Nephron (organoid): Measurements from ENCODE around the gene S100P.
A peak's percentile ranks its signal among the peaks of the same experiment; 100 is the strongest.

ENCODE experiments used
- H3K27ac Mint-ChIP-seq, 3 experiments: 2 replicates each; pipeline ENCODE4 v1.8.0; 2020; ENCODE audit warnings: mixed read lengths in 3 of 3, mild to moderate bottlenecking in 2 of 3, moderate library complexity in 1 of 3
- H3K27me3 Mint-ChIP-seq: 2 replicates; pipeline ENCODE4 v1.8.0; 2021; ENCODE audit warnings: low read depth, mild to moderate bottlenecking, moderate library complexity, mixed read lengths
- H3K36me3 Mint-ChIP-seq: 2 replicates; pipeline ENCODE4 v1.8.0; 2020; ENCODE audit warnings: low read depth, mixed read lengths
- H3K4me1 Mint-ChIP-seq: 2 replicates; pipeline ENCODE4 v1.8.0; 2020; ENCODE audit warnings: mixed read lengths
- H3K4me3 Mint-ChIP-seq, 3 experiments: 2 replicates each; pipeline ENCODE4 v1.8.0; 2020; ENCODE audit warnings: mild to moderate bottlenecking in 3 of 3, mixed read lengths in 3 of 3, moderate library complexity in 2 of 3
- H3K9me3 Mint-ChIP-seq: 2 replicates; pipeline ENCODE4 v1.8.0; 2020; ENCODE audit warnings: mixed read lengths
- CTCF ChIP-seq, 3 experiments: fragments of 200-600 bp; sonication (generic); IDR thresholded peaks; one replicate each; pipeline ENCODE4 v1.5.0; 2021; ENCODE audit warnings: antibody characterized with exemption in 3 of 3; ENCODE audit not compliant: unreplicated experiment in 3 of 3

The S100P gene

DNA sequence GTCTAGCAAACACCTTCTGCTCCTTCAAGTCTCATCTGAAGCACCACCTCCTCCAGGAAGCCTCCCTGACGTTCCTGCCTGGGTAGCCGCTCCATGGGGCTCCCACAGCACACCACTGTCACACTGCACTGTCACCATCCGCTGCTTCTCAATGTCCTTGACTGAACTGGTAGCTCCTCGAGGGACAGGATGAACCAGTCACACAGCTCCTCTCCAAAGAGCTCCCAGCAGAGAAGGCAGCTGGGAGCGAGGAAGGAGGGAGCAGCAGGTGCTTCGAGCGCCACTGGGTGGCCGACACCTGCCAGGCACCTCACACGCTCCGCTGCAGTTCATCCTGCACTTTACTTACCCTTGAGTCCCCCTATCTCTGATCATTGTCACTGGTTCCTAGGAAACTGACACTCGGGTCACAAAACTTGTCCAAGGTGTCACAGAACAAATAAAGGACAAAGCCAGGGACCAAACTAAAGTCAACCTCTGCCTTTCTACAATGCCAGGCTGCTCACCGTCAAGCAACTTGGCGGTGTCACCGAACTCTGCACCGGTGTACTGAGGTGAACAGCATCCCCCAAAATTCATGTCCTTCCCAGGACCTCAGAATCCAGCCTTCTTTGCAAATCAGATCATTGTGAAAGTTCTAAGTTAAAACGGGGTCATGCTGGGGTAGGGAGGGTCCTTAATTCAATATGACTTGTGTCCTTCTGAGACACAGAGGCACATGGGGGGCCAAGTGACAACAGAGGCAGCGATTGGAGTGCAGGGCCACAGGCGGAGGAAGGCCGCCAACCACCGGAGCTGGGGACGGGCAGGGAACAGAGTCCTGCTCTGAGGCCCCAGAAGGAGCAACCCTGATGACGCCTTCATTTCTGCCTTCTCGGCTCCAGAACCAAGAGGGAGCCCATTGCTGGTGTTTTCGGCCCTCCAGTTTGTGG is 5.5 kb upstream of the S100P start:
- peaks cover 15% of the 10 kb centered on the region for H3K4me1 Mint-ChIP-seq
- no peaks in the 10 kb centered on the region for H3K9me3 Mint-ChIP-seq
- H3K36me3 Mint-ChIP-seq: no peaks in the 10 kb centered on the region
- H3K27me3 Mint-ChIP-seq: peaks cover 6% of the 10 kb centered on the region
- no peak overlapping the region for H3K4me3 Mint-ChIP-seq
- H3K27ac Mint-ChIP-seq: peak overlapping the region in 2 of 3 experiments; percentile 74 to 93
- TF ChIP-seq CTCF (IDR thresholded peaks at IDR 0.05; ENCODE audit: unreplicated experiment in 3 of 3): no peak

DNA sequence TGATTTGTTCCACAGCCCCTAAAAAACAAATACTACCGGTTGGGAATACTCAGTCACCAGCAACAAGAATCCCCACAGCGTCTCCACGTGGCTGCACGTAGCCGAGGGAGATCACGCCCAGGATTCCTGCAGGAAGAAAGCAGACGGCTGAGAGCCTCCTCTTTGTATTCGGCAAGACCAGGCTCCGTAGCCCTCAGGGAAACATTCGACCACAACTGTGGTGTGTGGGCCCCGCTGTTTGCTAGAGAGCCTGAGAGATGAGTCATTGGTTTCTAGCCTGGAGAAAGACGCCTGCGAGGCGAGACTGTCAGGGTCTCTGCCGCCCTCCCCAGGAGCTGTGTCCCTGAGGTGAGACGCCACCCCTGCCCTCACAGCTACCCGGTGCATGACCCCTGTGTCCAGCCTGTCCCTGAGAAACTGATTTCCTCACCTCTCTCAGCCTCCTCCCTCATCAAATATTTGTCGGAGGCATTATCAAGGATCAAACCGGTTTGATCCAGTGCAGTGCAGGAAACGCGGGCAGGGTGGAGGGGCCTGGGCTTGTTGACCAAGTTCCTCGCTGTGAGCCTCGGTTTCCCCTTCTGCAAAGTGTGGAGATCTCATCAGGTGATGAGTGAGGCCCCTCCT is 4.7 kb upstream of the S100P start:
- Mint-ChIP-seq H3K9me3 (no peaks in the 10 kb centered on the region), H3K27me3 (peaks cover 6% of the 10 kb centered on the region), H3K4me1 (peaks cover 23% of the 10 kb centered on the region), H3K27ac (peak overlapping the region; percentile 38 to 93 (median 74)), H3K36me3 (no peaks in the 10 kb centered on the region), H3K4me3 (no peak overlapping the region)
- no peak for TF ChIP-seq CTCF (IDR thresholded peaks at IDR 0.05; ENCODE audit: unreplicated experiment in 3 of 3)

- Mint-ChIP-seq H3K27ac (no peak overlapping the region), H3K9me3 (no peaks in the 10 kb centered on the region), H3K4me1 (peaks cover 23% of the 10 kb centered on the region), H3K36me3 (no peaks in the 10 kb centered on the region), H3K27me3 (peaks cover 6% of the 10 kb centered on the region), H3K4me3 (no peak overlapping the region)
- no peak for TF ChIP-seq CTCF (IDR thresholded peaks at IDR 0.05; ENCODE audit: unreplicated experiment in 3 of 3)
Observed at GRCh38 chr4:6689506-6689960, 4.1 kb upstream of the S100P start.

DNA sequence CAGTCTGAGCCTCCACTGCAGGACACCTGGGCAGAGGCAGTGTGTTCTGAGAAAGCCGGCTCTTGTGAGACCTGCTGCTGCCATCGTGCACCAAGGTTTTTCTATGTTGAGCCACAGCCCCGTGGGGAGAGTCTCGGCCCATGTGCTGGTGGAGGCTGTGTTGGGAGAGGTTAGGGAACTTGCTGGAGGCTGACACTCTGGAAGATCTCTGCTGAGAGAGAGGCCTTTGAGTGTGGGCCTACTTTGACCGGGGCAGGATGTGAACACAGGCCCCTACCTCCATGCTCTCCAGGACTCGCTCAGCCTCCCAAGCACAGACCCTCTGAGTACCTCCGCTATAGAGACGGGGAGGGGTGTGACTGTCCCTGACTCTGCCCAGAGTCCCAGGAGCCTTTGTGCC is 1.3 kb upstream of the S100P start:
- Mint-ChIP-seq H3K27me3 (no peaks in the 10 kb centered on the region), H3K27ac (peak overlapping the region; percentile 93 to 96 (median 95)), H3K4me3 (peak overlapping the region in 1 of 3 experiments; percentile 3), H3K9me3 (no peaks in the 10 kb centered on the region), H3K4me1 (peaks cover 29% of the 10 kb centered on the region), H3K36me3 (no peaks in the 10 kb centered on the region)
- no peak for TF ChIP-seq CTCF (IDR thresholded peaks at IDR 0.05; ENCODE audit: unreplicated experiment in 3 of 3)

GRCh38 chr4:6692806-6693205 is 872 bp upstream of the S100P start:
- no peaks in the 10 kb centered on the region for H3K27me3 Mint-ChIP-seq
- H3K4me1 Mint-ChIP-seq: peaks cover 29% of the 10 kb centered on the region

More at GRCh38 chr4:6692806-6693205, 872 bp upstream of the S100P start:
- no peak for TF ChIP-seq CTCF (IDR thresholded peaks at IDR 0.05; ENCODE audit: unreplicated experiment in 3 of 3)
- Mint-ChIP-seq H3K36me3 (no peaks in the 10 kb centered on the region), H3K9me3 (no peaks in the 10 kb centered on the region), H3K4me3 (peak overlapping the region in 2 of 3 experiments; percentile 3 to 12), H3K27ac (peak overlapping the region; percentile 93 to 96 (median 95))
